Measurements from ENCODE around the gene APOBEC3F. TPM values are rescaled to one million over a fixed set of nuclear protein-coding genes. Genes with fewer than 3 reads are reported as not detected.
A peak's percentile ranks its signal among the peaks of the same experiment; 100 is the strongest.
"Not testable (repeated sequence)": the region's sequence is repeated elsewhere in the genome, so short reads cannot be mapped to it uniquely, and the experiment has no call there.

APOBEC3F gene
- total RNA-seq, 2 donors from 2014 or later, result 20.4 to 32.5 TPM

GRCh38 chr22:39017596-39018365, 22.9 kb upstream of the APOBEC3F start:
- H3K9me3 Mint-ChIP-seq, result no peaks in the 10 kb centered on the region
- H3K4me3 Mint-ChIP-seq, result no peak overlapping the region
- no peaks in the 10 kb centered on the region for H3K27me3 Mint-ChIP-seq
- no peak for ATAC-seq (replicated peaks)
- peak overlapping the region; percentile 63 for H3K27ac Mint-ChIP-seq
- peaks cover 20% of the 10 kb centered on the region for H3K4me1 Mint-ChIP-seq
- H3K36me3 Mint-ChIP-seq (ENCODE audit: low read depth), result peaks cover 76% of the 10 kb centered on the region

GRCh38 chr22:39020021-39020651, 20.5 kb upstream of the APOBEC3F start:
- not testable (repeated sequence) for ATAC-seq (replicated peaks); H3K27me3 Mint-ChIP-seq; H3K9me3 Mint-ChIP-seq
- H3K4me3 Mint-ChIP-seq, result peak overlapping the region; percentile 95
- peak overlapping the region; percentile 97 for H3K27ac Mint-ChIP-seq
- H3K36me3 Mint-ChIP-seq (ENCODE audit: low read depth), result peaks cover 92% of the 10 kb centered on the region
- peaks cover 22% of the 10 kb centered on the region for H3K4me1 Mint-ChIP-seq

GRCh38 chr22:39021552-39022250, 19.0 kb upstream of the APOBEC3F start:
- H3K9me3 Mint-ChIP-seq, result no peaks in the 10 kb centered on the region
- H3K27me3 Mint-ChIP-seq, result no peaks in the 10 kb centered on the region
- peak overlapping the region; percentile 95 for H3K4me3 Mint-ChIP-seq
- peak; percentile 5 for ATAC-seq (replicated peaks)
- peaks cover 96% of the 10 kb centered on the region for H3K36me3 Mint-ChIP-seq (ENCODE audit: low read depth)
- H3K27ac Mint-ChIP-seq, result peak overlapping the region; percentile 97
- peaks cover 30% of the 10 kb centered on the region for H3K4me1 Mint-ChIP-seq

- ATAC-seq (replicated peaks), result no peak
- Mint-ChIP-seq H3K4me1 (peaks cover 22% of the 10 kb centered on the region), H3K27me3 (no peaks in the 10 kb centered on the region), H3K9me3 (no peaks in the 10 kb centered on the region), H3K4me3 (peak overlapping the region; percentile 95), H3K36me3 (ENCODE audit: low read depth) (peaks cover 78% of the 10 kb centered on the region), H3K27ac (peak overlapping the region; percentile 75)
These were observed 15.9 kb upstream of the APOBEC3F start for GRCh38 chr22:39024519-39025308.

DNA sequence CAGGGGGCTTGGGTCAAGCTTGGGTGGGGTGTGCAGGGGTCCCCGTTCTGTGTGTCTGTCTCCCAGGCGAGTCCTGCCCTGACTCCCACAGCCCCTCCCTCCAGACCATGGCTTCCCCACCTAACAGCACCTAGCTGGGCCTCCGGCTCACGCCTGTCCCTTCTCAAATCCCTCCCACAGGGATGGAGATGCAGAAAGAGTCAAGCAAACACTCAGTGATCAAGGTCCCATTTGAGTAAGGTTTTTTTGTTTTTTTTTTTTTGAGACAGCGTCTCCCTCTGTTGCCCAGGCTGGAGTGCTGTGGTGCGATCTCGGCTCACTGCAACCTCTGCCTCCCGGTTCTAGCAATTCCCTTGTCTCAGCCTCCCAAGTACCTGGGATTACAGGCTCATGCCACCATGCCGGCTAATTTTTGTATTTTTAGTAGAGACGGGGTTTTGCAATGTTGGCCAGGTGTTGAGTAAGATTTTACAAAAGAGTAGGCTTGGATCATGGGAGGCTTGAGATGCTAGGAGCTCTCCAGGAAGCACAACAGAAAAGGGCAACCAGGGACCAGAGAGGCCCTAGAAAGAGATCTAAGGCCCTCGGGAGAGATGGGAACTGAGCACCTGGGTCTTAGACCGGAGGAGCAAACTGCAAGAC, 14.0 kb upstream of the APOBEC3F start:
- H3K27ac Mint-ChIP-seq, result peak overlapping the region; percentile 52
- H3K4me1 Mint-ChIP-seq, result peaks cover 22% of the 10 kb centered on the region
- no peak overlapping the region for H3K4me3 Mint-ChIP-seq
- ATAC-seq (replicated peaks), result no peak
- no peaks in the 10 kb centered on the region for H3K27me3 Mint-ChIP-seq
- peaks cover 74% of the 10 kb centered on the region for H3K36me3 Mint-ChIP-seq (ENCODE audit: low read depth)
- no peaks in the 10 kb centered on the region for H3K9me3 Mint-ChIP-seq

GRCh38 chr22:39027717-39028116, 12.9 kb upstream of the APOBEC3F start:
- Mint-ChIP-seq H3K27ac (peak overlapping the region; percentile 76), H3K9me3 (no peaks in the 10 kb centered on the region), H3K4me1 (peaks cover 17% of the 10 kb centered on the region), H3K27me3 (no peaks in the 10 kb centered on the region), H3K36me3 (ENCODE audit: low read depth) (peaks cover 74% of the 10 kb centered on the region), H3K4me3 (peak overlapping the region; percentile 9)
- ATAC-seq (replicated peaks), result no peak

GRCh38 chr22:39028281-39028680, 12.4 kb upstream of the APOBEC3F start:
- no peaks in the 10 kb centered on the region for H3K9me3 Mint-ChIP-seq
- H3K36me3 Mint-ChIP-seq (ENCODE audit: low read depth), result peaks cover 74% of the 10 kb centered on the region
- peaks cover 17% of the 10 kb centered on the region for H3K4me1 Mint-ChIP-seq
- H3K4me3 Mint-ChIP-seq, result no peak overlapping the region
- ATAC-seq (replicated peaks), result no peak
- H3K27ac Mint-ChIP-seq, result peak overlapping the region; percentile 76
- no peaks in the 10 kb centered on the region for H3K27me3 Mint-ChIP-seq

GRCh38 chr22:39029227-39029626, 11.4 kb upstream of the APOBEC3F start:
- no peak overlapping the region for H3K4me3 Mint-ChIP-seq
- no peaks in the 10 kb centered on the region for H3K27me3 Mint-ChIP-seq
- H3K9me3 Mint-ChIP-seq, result no peaks in the 10 kb centered on the region
- peaks cover 65% of the 10 kb centered on the region for H3K36me3 Mint-ChIP-seq (ENCODE audit: low read depth)
- ATAC-seq (replicated peaks), result no peak
- no peak overlapping the region for H3K27ac Mint-ChIP-seq
- H3K4me1 Mint-ChIP-seq, result peaks cover 17% of the 10 kb centered on the region

- no peaks in the 10 kb centered on the region for H3K9me3 Mint-ChIP-seq
- no peak for ATAC-seq (replicated peaks)
- H3K36me3 Mint-ChIP-seq (ENCODE audit: low read depth), result peaks cover 50% of the 10 kb centered on the region
- H3K27me3 Mint-ChIP-seq, result no peaks in the 10 kb centered on the region
- no peak overlapping the region for H3K4me3 Mint-ChIP-seq
- H3K4me1 Mint-ChIP-seq, result peaks cover 6% of the 10 kb centered on the region
- H3K27ac Mint-ChIP-seq, result no peak overlapping the region
These were observed 10.0 kb upstream of the APOBEC3F start for GRCh38 chr22:39030705-39031104.

DNA sequence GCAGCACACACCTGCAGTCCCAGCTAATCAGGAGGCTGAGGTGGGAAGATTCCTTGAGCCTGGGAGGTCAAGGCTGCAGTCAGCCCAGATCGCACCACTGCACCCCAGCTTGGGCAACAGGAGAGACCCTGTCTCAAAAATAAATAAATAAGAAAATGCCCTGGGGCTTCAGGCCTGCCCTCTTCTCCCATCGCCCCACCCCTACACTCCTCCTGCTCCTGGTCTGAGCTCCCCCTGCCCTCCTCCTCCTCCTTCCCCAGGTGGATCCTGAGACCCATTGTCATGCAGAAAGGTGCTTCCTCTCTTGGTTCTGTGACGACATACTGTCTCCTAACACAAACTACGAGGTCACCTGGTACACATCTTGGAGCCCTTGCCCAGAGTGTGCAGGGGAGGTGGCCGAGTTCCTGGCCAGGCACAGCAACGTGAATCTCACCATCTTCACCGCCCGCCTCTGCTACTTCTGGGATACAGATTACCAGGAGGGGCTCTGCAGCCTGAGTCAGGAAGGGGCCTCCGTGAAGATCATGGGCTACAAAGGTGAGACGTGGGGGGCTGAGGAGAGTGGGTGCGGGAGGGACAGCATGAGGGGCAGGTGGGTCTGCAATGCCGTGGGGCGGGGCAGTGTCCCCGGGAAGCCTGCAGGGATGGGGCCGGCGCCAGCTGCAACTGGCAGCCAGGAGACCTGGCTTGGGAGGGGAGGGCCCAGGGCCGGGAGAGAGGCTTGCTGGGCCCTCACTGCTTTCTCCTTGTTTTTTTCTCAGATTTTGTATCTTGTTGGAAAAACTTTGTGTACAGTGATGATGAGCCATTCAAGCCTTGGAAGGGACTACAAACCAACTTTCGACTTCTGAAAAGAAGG, 9.0 kb upstream of the APOBEC3F start:
- ATAC-seq (replicated peaks); H3K27ac Mint-ChIP-seq: not testable (repeated sequence)

DNA sequence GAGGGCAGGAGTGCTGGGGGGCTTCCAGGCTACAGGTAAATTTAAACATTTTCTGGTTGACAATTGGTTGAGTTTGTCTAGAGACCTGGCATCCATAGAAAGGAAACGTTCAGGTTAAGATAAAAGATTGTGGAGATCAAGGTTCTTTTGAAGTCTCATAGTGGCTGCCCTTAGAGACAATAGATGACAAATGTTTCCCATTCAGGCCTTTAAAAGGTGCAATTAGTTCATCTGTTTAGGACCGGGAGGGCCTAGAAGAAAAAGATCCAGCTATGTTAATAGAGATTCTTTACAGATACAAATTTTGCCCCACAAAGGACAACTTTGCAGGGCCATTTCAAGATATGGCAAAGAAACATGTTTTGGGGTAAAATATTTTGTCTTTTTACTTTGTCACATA, 3.6 kb upstream of the APOBEC3F start:
- H3K27me3 Mint-ChIP-seq; H3K4me3 Mint-ChIP-seq; H3K4me1 Mint-ChIP-seq; ATAC-seq (replicated peaks); H3K9me3 Mint-ChIP-seq: not testable (repeated sequence)
- Mint-ChIP-seq H3K27ac (peak overlapping the region; percentile 16), H3K36me3 (ENCODE audit: low read depth) (peaks cover 13% of the 10 kb centered on the region)

More for the DNA sequence above, 9.0 kb upstream of the APOBEC3F start:
- not testable (repeated sequence) for H3K27me3 Mint-ChIP-seq, H3K4me3 Mint-ChIP-seq, H3K9me3 Mint-ChIP-seq, H3K4me1 Mint-ChIP-seq
- peaks cover 40% of the 10 kb centered on the region for H3K36me3 Mint-ChIP-seq (ENCODE audit: low read depth)

- Mint-ChIP-seq H3K9me3 (no peaks in the 10 kb centered on the region), H3K27ac (peak overlapping the region; percentile 92), H3K27me3 (no peaks in the 10 kb centered on the region), H3K4me1 (no peaks in the 10 kb centered on the region), H3K4me3 (peak overlapping the region; percentile 90), H3K36me3 (ENCODE audit: low read depth) (peaks cover 9% of the 10 kb centered on the region)
- no peak for ATAC-seq (replicated peaks)
These were observed 1.1 kb upstream of the APOBEC3F start for GRCh38 chr22:39039306-39040126.

Data from activated T-helper 17 cell treated with anti-CD3 and anti-CD28 coated beads, Interleukin-2, amount 50 U/mL, for 72 hours (primary cell).